GM10266 (cell line): Measurements from ENCODE around the gene MACF1.
"Not testable (repeated sequence)": the region's sequence is repeated elsewhere in the genome, so short reads cannot be mapped to it uniquely, and the experiment has no call there.

Source experiments
- DNase-seq: peaks from one replicate; pipeline ENCODE4 v3.0.0; 2012; ENCODE audit errors: extremely low spot score
- TF ChIP-seq, protein P1 (sequence below): IDR thresholded peaks from 2 replicates; pipeline ENCODE4 v1.5.1; 2012; ENCODE audit warnings: mild to moderate bottlenecking, low read depth; ENCODE audit not compliant: control insufficient read depth, insufficient read depth; ENCODE audit errors: missing control alignments

MACF1 gene

DNA sequence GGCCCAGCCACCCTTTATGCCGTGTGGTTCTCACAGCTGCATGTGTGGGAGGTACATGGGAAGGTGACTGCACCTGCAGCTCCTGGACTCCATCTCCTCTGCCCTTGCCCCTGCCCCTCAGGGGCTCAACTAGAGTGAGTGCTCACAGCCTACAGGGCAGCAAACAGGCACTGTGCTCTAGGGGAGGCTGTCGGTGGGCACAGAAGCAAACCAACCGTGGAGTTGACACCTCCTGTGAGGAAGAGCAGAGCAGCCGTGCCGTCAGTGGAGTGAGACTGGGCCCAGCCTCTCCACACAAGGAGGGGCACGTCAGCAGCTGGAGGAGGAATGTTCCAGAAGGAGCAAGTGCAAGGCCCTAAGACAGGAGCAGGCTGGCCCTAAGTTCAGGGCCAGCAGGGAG, 319.7 kb downstream of the MACF1 start:
- TF ChIP-seq, protein P1, sequence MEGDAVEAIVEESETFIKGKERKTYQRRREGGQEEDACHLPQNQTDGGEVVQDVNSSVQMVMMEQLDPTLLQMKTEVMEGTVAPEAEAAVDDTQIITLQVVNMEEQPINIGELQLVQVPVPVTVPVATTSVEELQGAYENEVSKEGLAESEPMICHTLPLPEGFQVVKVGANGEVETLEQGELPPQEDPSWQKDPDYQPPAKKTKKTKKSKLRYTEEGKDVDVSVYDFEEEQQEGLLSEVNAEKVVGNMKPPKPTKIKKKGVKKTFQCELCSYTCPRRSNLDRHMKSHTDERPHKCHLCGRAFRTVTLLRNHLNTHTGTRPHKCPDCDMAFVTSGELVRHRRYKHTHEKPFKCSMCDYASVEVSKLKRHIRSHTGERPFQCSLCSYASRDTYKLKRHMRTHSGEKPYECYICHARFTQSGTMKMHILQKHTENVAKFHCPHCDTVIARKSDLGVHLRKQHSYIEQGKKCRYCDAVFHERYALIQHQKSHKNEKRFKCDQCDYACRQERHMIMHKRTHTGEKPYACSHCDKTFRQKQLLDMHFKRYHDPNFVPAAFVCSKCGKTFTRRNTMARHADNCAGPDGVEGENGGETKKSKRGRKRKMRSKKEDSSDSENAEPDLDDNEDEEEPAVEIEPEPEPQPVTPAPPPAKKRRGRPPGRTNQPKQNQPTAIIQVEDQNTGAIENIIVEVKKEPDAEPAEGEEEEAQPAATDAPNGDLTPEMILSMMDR: no peak

GRCh38 chr1:39524591-39525365, 320.3 kb downstream of the MACF1 start:
- TF ChIP-seq, protein P1: no peak
- no peak for DNase-seq

More for the DNA sequence above, 319.7 kb downstream of the MACF1 start:
- DNase-seq: no peak

DNA sequence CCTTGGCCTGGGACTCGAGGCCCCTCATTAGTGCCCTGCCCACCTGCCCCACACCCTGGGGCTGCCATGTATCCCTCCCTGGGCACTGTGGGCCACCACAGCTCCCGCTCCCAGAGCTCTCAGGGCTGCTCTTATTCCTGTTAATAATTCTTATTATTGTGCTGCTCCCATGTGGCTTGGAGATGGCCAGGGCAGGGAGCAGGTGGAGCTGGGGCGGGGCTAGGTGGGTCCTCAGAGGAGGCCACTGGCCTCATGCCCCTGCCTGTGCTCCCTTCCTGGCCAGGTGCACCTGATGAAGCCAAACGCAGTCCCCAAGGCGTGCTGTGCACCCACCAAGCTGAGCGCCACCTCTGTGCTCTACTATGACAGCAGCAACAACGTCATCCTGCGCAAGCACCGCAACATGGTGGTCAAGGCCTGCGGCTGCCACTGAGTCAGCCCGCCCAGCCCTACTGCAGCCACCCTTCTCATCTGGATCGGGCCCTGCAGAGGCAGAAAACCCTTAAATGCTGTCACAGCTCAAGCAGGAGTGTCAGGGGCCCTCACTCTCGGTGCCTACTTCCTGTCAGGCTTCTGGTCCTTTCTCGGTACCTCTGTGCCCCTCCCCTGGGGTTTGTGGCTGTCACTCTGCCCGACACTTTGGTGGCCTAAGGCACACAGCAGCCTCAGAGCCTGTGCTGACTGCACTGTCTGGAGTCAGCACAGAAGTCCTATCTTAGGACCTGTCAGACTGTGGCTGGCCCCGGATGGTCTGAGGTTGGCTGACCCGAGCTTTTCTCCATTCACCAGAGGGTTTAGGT, 321.1 kb downstream of the MACF1 start:
- TF ChIP-seq, protein P1: no peak
- peak; percentile 73 for DNase-seq

GRCh38 chr1:39526466-39527189, 322.1 kb downstream of the MACF1 start:
- TF ChIP-seq, protein P1: no peak
- DNase-seq: no peak

DNA sequence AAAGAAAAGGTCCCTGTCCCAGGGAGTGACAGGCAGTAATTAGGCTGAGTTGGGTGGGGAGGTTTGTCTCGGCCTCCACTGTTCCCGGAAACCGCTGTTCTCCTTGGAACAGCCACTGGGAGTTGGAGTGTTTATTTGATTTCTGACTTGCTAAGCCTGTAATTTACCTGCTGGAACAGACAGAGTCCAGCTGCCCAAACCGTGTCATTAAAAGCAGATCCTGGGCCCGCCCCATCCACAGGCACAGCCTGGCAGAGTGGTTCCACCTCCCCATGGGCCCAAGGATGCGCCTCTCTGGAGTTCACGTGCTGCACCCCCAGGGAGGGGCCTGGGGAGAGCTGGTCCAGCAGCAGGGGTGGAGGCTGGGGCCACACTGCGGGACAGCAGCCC, 322.7 kb downstream of the MACF1 start:
- DNase-seq: not testable (repeated sequence)

DNA sequence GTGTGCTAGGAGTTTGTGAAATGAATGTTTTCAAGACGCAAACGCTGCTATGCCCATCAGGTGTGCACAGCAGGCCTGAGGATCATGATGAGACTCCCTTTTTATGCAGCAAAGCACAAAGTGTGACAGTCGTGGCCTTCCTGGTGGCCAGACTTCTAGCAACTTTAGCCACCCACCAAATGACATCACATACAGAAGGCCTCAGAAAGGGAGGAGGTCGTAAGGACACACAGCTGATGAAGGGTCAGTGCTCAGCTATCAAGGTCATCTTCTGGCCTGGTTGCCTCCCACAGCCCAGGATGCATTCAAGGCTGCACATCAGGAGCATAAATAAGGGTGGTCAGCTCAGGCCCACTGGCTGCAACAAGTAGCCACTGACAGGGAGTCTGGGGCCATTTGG, 323.6 kb downstream of the MACF1 start:
- no peak for DNase-seq

DNA sequence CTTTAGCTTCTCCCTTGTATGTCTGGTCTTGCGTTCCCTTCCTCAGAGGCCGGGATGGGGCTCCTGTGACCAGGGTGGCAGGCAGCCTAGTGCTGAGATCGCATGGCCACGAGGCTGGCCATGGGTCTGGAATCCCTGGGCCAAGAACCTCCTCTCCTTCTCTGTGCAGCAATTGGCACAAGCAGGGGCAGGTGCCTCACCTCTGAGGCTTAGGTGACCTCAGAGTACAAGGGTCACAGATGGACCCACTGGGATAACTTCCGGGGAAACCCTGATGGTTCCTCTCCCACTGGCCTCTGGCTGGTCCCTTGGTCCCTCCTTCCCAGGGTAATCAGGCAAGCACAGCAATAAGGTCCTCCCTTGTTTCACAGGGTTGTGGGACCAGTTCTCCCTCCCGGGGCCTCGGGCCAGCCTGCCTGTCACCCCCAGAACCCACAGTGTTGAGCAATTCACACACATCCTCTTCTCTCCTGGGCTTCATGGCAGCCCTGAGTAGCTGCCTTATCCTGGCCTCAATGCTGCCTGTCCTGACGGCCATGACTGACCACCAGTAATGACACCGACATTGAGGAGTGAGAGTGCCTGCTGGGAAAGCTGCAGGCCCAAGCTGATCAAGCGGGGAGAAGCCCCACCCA, 325.5 kb downstream of the MACF1 start:
- TF ChIP-seq, protein P1: no peak
- no peak for DNase-seq

More for the DNA sequence above, 323.6 kb downstream of the MACF1 start:
- TF ChIP-seq, protein P1: no peak
